DMS53 (cell line): ENCODE results near the gene PRX.
"Not testable (repeated sequence)": the region's sequence is repeated elsewhere in the genome, so short reads cannot be mapped to it uniquely, and the experiment has no call there.

Experiments
- DNase-seq: peaks from one replicate; lab custom pipeline; 2025; lab: John Stamatoyannopoulos, UW

PRX gene

DNA sequence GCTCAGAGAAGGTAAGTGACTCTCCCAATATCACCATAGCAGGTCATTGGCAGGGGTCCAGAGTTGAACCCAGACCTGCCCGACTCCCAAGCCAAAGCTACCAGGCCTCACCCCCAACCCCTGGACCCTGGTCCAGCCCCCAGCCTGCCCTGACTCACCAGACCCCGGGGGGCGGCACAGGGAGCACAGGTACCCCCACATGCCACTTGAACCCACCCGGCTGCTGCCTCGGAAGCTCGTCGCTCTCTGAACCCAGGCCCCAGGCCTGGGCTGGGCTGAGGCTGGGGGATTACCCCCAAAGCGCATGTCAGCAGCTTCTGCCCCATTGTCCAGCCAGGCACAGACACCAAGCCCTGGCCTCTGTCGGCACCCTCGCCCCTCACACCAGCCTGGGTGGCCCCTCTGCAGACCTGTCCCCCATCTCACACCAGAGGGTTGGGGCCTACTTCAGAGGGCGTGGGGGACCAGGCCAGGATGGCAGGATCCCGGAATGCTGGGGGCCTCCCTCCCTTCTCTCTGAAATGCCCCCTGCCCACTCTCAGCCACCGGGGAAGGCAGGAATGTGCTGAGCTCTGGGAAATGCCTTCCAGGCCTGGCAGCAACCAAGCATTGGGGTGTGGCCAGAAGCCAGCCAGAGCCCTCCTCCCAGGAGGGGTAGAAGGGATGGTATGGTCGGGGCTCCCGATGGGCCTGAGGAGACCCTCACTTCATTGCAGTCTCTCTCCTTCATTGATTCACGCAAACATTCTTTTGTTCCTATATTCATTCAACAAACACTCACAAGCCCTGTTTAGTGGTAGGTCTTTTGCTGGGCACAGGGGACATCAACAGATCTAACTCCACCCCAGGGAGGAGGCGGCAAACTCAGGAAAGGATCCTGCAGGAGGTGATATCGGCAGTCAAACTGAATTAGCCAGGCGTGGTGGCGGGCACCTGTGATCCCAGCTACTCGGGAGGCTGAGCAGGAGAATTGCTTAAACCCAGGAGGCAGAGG lies 1.7 kb upstream of the PRX start:
- no peak for DNase-seq

DNA sequence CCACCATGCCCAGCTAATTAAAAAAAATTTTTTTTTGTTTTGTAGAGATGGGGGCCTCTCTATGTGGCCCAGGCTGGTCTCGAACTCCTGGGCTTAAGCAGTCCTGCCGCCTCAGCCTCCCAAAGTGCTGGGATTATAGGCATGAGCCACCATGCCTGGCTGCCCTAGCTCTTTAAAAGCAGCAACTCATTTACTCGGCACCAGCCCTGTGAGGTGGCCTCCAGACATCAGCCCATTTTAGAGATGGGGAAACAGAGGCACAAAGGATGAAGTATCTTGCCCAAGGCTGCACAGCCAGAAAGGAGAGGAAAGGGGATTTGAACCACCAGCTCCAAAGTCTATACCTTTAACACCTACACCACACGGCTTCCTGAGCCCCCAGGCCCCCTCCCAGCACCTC lies 312 bp downstream of the PRX start:
- no peak for DNase-seq

DNA sequence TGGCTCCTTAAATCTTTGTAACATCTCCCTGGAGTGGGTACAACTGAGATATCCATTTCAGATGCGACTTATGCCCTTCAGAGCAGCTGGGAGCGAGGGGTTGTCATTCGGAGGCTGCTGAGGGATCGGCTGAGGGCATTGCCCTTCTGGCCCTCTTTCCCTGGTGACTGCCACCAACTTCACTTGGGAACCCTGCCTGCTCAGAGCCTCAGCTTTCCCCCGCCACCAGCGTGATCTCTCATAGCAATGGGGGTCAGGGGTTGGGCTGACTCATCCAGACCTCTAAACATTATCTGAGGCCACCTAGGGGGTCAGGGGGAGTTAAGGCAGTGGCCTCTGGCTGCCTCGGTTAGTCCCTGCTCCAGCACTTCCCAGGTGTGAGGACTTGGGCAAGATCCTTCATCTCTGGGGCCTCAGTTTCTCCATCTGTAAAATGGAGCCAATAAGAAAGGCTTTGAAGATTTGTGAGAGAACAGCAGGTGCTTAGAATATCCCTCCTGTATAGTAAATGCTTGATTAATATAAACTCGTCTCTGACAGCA lies 1.1 kb downstream of the PRX start:
- no peak for DNase-seq

DNA sequence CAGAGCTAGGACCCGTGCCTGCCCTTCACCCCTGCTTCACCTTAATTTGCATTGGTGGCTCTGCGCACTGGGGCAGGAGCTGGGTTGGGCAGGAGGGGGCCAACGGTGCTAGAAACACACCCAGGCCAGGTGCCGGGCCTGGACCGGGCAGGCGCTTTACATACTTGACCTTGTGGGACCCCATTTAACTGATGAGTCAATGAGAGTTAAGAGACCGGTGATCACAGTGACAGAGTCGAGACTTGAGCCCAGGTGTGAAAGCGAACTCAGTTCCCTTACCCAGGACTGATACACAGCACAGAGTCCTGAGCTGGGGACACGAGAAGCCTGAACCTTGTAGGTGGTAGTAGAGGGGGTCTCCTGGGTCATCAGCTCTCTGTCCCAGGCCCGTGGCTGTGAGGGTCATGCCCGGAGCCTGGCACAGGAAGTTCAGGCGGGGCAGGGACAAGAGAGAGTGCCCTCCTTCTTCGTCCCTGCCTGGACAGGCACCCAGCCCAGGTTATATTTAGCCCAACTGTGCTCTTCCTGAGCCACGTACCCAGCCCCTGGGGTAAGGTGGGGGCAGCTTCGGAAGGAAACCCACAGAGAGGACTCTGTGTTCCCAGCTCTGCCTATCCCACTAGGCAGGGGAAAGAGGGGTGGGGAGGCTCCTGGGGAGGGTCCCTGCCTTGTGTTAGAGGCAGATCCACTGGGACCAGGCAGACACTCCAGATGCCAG lies 1.9 kb downstream of the PRX start:
- no peak for DNase-seq

- no peak for DNase-seq
Measured at GRCh38 chr19:40410030-40410389, 3.2 kb downstream of the PRX start.

- not testable (repeated sequence) for DNase-seq
Measured at GRCh38 chr19:40408598-40408925, 4.6 kb downstream of the PRX start.

DNA sequence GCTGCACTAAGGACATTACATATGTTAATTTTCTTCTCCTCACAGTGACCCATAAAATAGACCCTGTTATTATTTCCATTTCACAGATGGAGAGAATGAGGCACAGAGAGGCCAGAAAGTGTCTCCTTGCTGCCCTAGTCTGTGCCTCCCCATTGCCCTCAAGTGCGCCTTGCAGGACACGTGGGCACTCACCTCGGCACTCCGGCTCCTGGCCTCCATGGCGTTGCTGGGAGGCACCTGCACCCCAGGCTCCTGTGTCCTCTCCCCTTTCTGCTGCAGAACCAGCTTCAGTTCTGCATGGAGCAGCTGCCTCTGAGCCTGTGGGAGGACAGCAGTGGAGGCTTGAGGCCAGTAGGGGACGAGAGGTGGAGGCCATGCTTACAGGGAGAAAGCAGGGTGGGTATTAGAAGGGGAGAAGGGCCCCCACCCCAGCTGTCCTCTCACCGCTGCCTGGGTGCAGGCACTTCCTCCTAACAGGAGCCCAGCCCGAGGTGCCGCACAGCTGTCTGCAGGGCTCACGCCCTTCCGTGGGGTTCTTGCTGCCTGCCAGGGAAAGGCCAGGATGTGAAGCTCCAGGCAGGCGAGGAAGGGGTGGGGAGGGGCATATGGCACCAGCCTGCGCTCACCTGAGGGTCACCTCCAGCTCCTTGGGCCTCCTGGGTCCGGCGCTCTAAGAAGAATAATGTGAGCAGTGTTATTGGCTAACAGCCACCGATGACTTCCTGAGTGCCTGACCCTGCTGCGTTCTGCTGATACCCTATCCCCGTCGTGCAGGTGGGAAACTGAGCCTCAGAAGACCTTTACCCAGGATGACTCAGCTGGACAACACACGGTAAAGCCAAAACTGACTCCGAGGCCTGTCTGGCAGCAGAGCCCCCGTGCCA lies 5.2 kb downstream of the PRX start:
- no peak for DNase-seq

DNA sequence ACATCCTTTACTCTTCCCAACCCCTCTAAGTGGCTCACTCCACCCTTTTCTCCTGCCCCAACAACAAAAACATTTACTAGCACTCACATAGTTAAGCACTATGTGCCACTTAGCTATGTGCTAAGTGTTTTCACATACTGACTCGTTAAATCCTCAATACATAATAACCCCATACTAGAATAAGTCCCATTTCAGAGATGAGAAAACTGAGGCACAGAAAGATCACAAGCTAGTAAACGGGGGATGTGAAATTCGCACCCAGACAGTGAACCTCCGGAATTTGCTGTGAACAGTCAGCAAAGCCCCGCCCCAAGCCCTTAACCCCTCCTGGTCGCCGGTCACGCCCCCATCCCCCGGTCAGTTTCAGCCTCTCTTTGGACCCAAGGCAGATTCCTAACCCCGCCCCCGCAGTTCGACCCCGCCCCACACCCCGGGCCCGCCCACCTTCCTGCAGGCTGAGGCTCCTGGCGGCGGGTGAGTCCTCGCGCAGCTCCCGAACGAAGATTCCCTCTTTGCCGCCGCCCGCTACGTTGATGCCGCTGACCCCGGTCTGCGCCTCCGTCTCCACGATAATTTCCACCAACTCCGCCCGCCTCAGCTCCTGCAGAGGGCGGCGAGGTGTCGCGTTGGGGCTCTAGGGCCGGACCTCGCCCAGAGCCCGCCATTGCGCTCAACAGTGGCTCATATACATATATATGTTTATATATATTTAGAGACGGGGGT lies 9.8 kb downstream of the PRX start:
- peak; percentile 94 for DNase-seq

- DNase-seq = no peak
Measured at GRCh38 chr19:40400559-40400958, 12.6 kb downstream of the PRX start.

DNA sequence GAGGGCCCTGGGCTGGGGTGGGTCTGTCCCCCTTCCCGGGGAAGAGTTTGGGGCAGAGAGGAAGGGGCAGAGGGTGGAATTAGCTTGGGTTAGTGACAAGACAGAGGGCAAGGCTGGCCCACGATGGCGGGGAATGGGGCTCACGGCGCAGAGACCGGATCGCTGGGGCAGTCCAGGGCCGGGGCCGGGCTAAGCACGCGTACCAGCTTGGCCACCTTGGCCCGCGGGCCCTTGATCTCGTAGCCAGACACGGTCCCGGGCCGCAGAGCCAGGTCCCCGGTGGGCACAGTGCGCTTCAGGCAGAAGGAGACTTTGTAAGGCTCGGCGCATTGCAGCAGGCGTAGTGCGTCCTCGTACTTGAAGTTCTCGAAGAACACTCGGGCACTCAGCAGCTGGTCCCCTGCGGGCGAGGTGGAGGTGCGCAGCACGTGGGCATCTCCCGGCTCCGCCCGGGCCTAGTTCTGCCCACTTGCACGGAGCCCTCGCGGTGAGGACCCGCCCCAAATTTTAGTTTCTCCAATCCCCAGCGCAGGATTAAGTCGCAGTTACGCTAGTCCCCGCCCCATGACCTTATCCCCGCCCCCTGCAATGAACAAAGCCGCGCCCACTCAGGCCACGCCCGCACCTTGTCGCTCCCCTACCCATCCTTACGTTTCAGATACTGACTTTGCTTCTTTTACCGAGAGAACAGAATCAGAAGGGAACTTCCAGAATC lies 14.6 kb downstream of the PRX start:
- no peak for DNase-seq

- no peak for DNase-seq
Measured at GRCh38 chr19:40397568-40397906, 15.6 kb downstream of the PRX start.

- no peak for DNase-seq
Measured at GRCh38 chr19:40396886-40397567, 16.2 kb downstream of the PRX start.

DNA sequence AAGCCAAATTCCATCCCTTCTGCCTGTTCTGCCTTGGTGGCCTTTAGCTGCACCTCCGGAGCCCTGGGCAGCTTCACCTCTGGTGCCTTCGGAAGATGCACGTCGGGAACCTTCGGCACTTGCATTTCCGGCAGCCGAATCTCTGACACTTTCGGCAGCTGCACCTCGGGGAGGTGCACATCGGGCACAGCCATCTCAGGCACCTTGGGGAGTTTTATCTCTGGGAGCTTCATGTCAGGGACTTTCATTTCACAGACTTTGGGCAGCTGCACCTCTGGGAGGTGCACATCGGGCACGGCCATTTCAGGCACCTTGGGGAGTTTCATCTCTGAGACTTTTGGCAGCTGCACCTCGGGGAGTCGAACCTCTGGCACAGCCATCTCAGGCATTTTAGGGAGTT lies 17.2 kb downstream of the PRX start:
- DNase-seq = no peak

DNA sequence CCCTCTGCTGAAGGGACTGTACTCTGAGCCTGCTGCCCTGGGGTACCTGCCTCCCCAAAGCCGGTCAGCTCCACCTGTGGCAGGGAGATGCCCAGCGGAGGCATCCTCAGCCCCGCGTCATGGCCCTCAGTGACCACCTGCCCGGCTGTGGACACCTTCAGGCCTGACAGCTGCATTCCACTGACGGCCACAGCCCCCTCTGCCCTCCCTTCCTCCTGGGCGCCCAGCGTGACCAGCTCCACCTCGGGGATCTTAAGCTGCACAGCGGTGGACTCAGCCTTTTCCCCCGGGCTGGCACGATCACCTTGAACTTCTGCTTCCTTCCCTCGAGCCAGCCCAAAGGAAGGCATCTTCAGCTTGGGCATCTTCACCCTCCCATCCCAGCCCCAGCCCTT lies 18.4 kb downstream of the PRX start:
- no peak for DNase-seq

- DNase-seq = no peak
Measured at GRCh38 chr19:40393894-40394815, 19.0 kb downstream of the PRX start.

- DNase-seq = peak; percentile 91
Measured at GRCh38 chr19:40392894-40393517, 20.2 kb downstream of the PRX start.

- DNase-seq = no peak
Measured at GRCh38 chr19:40392123-40392522, 21.1 kb downstream of the PRX start.

DNA sequence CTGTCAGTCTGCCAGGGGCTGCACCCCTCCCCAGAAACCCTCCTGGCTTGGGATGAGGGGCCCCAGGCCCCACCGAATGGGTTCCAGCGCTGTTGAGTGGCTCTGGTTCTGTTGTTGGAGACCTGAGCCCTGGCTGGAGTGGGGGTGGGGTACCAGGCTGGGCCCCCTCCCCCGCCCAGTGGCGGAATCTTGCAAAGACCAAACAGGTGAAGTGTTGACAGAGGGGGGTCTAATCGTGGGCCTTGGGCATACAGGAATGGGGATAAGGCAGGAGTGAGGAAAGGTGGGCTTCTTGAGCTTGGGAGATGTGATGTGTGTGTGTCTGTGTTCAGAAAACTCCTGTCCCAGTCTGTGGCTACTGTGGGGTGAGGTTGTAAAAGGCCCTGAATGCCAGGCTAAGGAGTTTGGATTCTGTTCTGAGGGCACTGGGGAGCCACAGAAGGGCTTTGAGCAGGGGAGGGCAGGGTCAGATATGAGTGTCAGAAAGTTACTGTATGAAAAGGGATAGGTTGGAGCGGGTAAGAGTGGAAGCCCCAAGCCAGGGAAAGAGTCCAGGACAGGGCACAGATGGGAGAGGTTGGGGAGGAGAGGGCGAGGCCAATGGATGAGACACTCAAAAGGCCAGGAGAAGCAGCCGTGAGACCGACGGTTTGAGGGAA lies 23.0 kb downstream of the PRX start, which contains the start of gene HIPK4:
Gene HIPK4, minus strand, starts transcription at position 98 of the 659 bp plus-strand sequence. CDS start 279 bp downstream, outside the sequence.
- DNase-seq = no peak
